Thymus (tissue), 11 donors: ENCODE results near the gene SLC39A11. TPM values are rescaled to one million over a fixed set of nuclear protein-coding genes. Genes with fewer than 3 reads are reported as not detected.

Source experiments
- DNase-seq, 9 donors: peaks; one replicate each; pipeline ENCODE4 v3.0.0-alpha.2; 2013; ENCODE audit warnings: low spot score in 9 of 9, low read depth in 6 of 9, missing footprints in 1 of 9
- H3K27ac ChIP-seq, 2 donors: one replicate each; pipeline ENCODE4 v1.5.1; 2013; ENCODE audit warnings: control low read depth in 1 of 2, low read depth in 1 of 2, low read length in 1 of 2, mild to moderate bottlenecking in 1 of 2, moderate library complexity in 1 of 2
- H3K27me3 ChIP-seq, 2 donors: one replicate each; pipeline ENCODE4 v1.5.1; 2013; ENCODE audit warnings: low read length in 1 of 2; ENCODE audit not compliant: control insufficient read depth in 2 of 2, insufficient read depth in 1 of 2
- H3K36me3 ChIP-seq, 2 donors: one replicate each; pipeline ENCODE4 v1.5.1; 2013; ENCODE audit warnings: low read length in 1 of 2, mild to moderate bottlenecking in 1 of 2, moderate library complexity in 1 of 2; ENCODE audit not compliant: control insufficient read depth in 2 of 2, insufficient read depth in 2 of 2
- H3K4me1 ChIP-seq, 2 donors: one replicate each; pipeline ENCODE4 v1.5.1; 2013; ENCODE audit warnings: low read length in 2 of 2; ENCODE audit not compliant: control insufficient read depth in 2 of 2, insufficient read depth in 2 of 2
- H3K4me3 ChIP-seq, 2 donors: one replicate each; pipeline ENCODE4 v1.5.1; 2013; ENCODE audit warnings: low read length in 2 of 2, control low read depth in 1 of 2, mild to moderate bottlenecking in 1 of 2
- H3K9me3 ChIP-seq, 2 donors: one replicate each; pipeline ENCODE4 v1.5.1; 2013; ENCODE audit warnings: low read length in 1 of 2, mild to moderate bottlenecking in 1 of 2; ENCODE audit not compliant: control insufficient read depth in 2 of 2, insufficient read depth in 1 of 2
- WGBS: extraction: QIAGEN DNeasy Blood & Tissue Kit; methylation state at CpG from one replicate; pipeline ENCODE4 v1.1.7; 2013; 5-methylcytosine and 5-hydroxymethylcytosine counted together
- polyA plus RNA-seq: library from polyadenylated mRNA; stranded (reverse); fragments of 200-250 nt; gene quantifications from one replicate; pipeline ENCODE4 v1.2.3, GENCODE V29; 2013
- total RNA-seq: library from RNA; stranded (reverse); fragments of 120-200 nt; gene quantifications from one replicate; pipeline ENCODE4 v1.2.4, GENCODE V29; 2013
- donor health status: healthy.

SLC39A11 gene
- total and polyA plus RNA-seq, 2 donors: 7.4 to 8.7 TPM

- DNase-seq: no peak
- H3K36me3 ChIP-seq: no peaks in the 10 kb centered on the region
- H3K4me3 ChIP-seq: no peak overlapping the region
- H3K4me1 ChIP-seq: no peaks in the 10 kb centered on the region
- 90% methylated on average over 5 of the region's 5 CpGs for WGBS
- H3K9me3 ChIP-seq: no peaks in the 10 kb centered on the region
- no peak overlapping the region for H3K27ac ChIP-seq
- no peaks in the 10 kb centered on the region for H3K27me3 ChIP-seq
These were observed 26.5 kb upstream of the SLC39A11 start for GRCh38 chr17:73118951-73119391.

- no peaks in the 10 kb centered on the region for H3K36me3 ChIP-seq
- H3K9me3 ChIP-seq: no peaks in the 10 kb centered on the region
- H3K4me1 ChIP-seq: no peaks in the 10 kb centered on the region
- no peaks in the 10 kb centered on the region for H3K27me3 ChIP-seq
- no peak overlapping the region for H3K27ac ChIP-seq
- H3K4me3 ChIP-seq: no peak overlapping the region
- DNase-seq: no peak
- WGBS: 98% methylated on average over 4 of the region's 4 CpGs
These were observed 25.7 kb upstream of the SLC39A11 start for GRCh38 chr17:73118139-73118538.

GRCh38 chr17:73112246-73112645 is 19.8 kb upstream of the SLC39A11 start:
- H3K9me3 ChIP-seq: no peaks in the 10 kb centered on the region
- WGBS: 92% methylated on average over 5 of the region's 5 CpGs
- H3K36me3 ChIP-seq: no peaks in the 10 kb centered on the region
- no peaks in the 10 kb centered on the region for H3K4me1 ChIP-seq
- DNase-seq: no peak
- H3K27ac ChIP-seq: no peak overlapping the region
- H3K4me3 ChIP-seq: no peak overlapping the region
- no peaks in the 10 kb centered on the region for H3K27me3 ChIP-seq

GRCh38 chr17:73111386-73111785 is 18.9 kb upstream of the SLC39A11 start:
- Histone ChIP-seq H3K4me3 (no peak overlapping the region), H3K4me1 (no peaks in the 10 kb centered on the region), H3K27me3 (no peaks in the 10 kb centered on the region), H3K36me3 (no peaks in the 10 kb centered on the region), H3K27ac (no peak overlapping the region), H3K9me3 (no peaks in the 10 kb centered on the region)
- WGBS: 98% methylated on average over 6 of the region's 6 CpGs
- DNase-seq: no peak

GRCh38 chr17:73107191-73107590 is 14.7 kb upstream of the SLC39A11 start:
- 95% methylated on average over 4 of the region's 4 CpGs for WGBS
- Histone ChIP-seq H3K4me1 (no peaks in the 10 kb centered on the region), H3K27me3 (no peaks in the 10 kb centered on the region), H3K36me3 (no peaks in the 10 kb centered on the region), H3K9me3 (no peaks in the 10 kb centered on the region), H3K4me3 (no peak overlapping the region), H3K27ac (no peak overlapping the region)
- no peak for DNase-seq

- WGBS: 38% methylated on average over 1 of the region's 1 CpG
- Histone ChIP-seq H3K27me3 (no peaks in the 10 kb centered on the region), H3K4me1 (no peaks in the 10 kb centered on the region), H3K4me3 (no peak overlapping the region), H3K9me3 (no peaks in the 10 kb centered on the region), H3K36me3 (no peaks in the 10 kb centered on the region), H3K27ac (no peak overlapping the region)
- DNase-seq: no peak
These were observed 12.9 kb upstream of the SLC39A11 start for GRCh38 chr17:73105431-73105830.

- no peaks in the 10 kb centered on the region for H3K9me3 ChIP-seq
- H3K27me3 ChIP-seq: no peaks in the 10 kb centered on the region
- WGBS: 93% methylated on average over 3 of the region's 3 CpGs
- no peaks in the 10 kb centered on the region for H3K36me3 ChIP-seq
- H3K4me3 ChIP-seq: no peak overlapping the region
- H3K4me1 ChIP-seq: no peaks in the 10 kb centered on the region
- no peak overlapping the region for H3K27ac ChIP-seq
- no peak for DNase-seq
These were observed 12.0 kb upstream of the SLC39A11 start for GRCh38 chr17:73104450-73104849.

GRCh38 chr17:73103641-73104335 is 11.3 kb upstream of the SLC39A11 start:
- WGBS: 97% methylated on average over 12 of the region's 12 CpGs
- no peaks in the 10 kb centered on the region for H3K27me3 ChIP-seq
- DNase-seq: no peak
- H3K4me3 ChIP-seq: no peak overlapping the region
- no peaks in the 10 kb centered on the region for H3K36me3 ChIP-seq
- H3K4me1 ChIP-seq: no peaks in the 10 kb centered on the region
- H3K9me3 ChIP-seq: no peaks in the 10 kb centered on the region
- H3K27ac ChIP-seq: no peak overlapping the region

GRCh38 chr17:73101031-73101430 is 8.5 kb upstream of the SLC39A11 start:
- Histone ChIP-seq H3K9me3 (no peaks in the 10 kb centered on the region), H3K27me3 (no peaks in the 10 kb centered on the region), H3K4me1 (no peaks in the 10 kb centered on the region), H3K36me3 (no peaks in the 10 kb centered on the region), H3K27ac (no peak overlapping the region), H3K4me3 (no peak overlapping the region)
- no peak for DNase-seq
- WGBS: 89% methylated on average over 6 of the region's 6 CpGs
